Heart left ventricle (tissue), 16 donors: ENCODE measurements around the gene TNRC18. TPM values are rescaled to one million over a fixed set of nuclear protein-coding genes. Genes with fewer than 3 reads are reported as not detected.

Experiments used
- ATAC-seq, 4 donors: fragments of 200-7000 bp; cut with Tn5 transposase; one replicate each; pipeline ENCODE4 v1.9.1; 2020 to 2022; ENCODE audit warnings: moderate library complexity in 4 of 4, mild to moderate bottlenecking in 3 of 4, moderate number of reproducible peaks in 1 of 4
- DNase-seq, 5 donors: peaks; one replicate each; pipeline ENCODE4 v3.0.0-alpha.2; 2020
- H3K27ac ChIP-seq, 12 donors: fragments of 200-600 bp; sonication (generic) in 4 of 12; one replicate each; pipeline versions ENCODE4 v1.5.0 to v1.8.0; 2016 to 2022; ENCODE audit warnings: mild to moderate bottlenecking in 2 of 12
- H3K27me3 ChIP-seq, 9 donors: fragments of 200-600 bp; sonication (generic) in 2 of 9; one replicate each; pipeline versions ENCODE4 v1.5.1 to v1.8.0; 2016 to 2022; ENCODE audit warnings: mild to moderate bottlenecking in 3 of 9
- H3K36me3 ChIP-seq, 9 donors: fragments of 200-600 bp; sonication (generic) in 2 of 9; one replicate each; pipeline versions ENCODE4 v1.5.0 to v1.8.0; 2018 to 2022; ENCODE audit warnings: mild to moderate bottlenecking in 2 of 9
- H3K4me1 ChIP-seq, 12 donors: fragments of 200-600 bp; sonication (generic) in 4 of 12; one replicate each; pipeline versions ENCODE4 v1.5.0 to v1.8.0; 2016 to 2022; ENCODE audit warnings: mild to moderate bottlenecking in 3 of 12
- H3K4me3 ChIP-seq, 12 donors: fragments of 200-600 bp; sonication (generic) in 4 of 12; one replicate each; pipeline versions ENCODE4 v1.5.0 to v1.8.0; 2017 to 2022; ENCODE audit warnings: mild to moderate bottlenecking in 9 of 12, moderate library complexity in 4 of 12
- H3K9me3 ChIP-seq, 12 donors: fragments of 200-600 bp; sonication (generic) in 4 of 12; one replicate each; pipeline versions ENCODE4 v1.5.0 to v1.8.0; 2016 to 2022; ENCODE audit warnings: mild to moderate bottlenecking in 1 of 12
- POLR2A ChIP-seq, 2 donors: fragments of 450-650 bp; IDR thresholded peaks; one replicate each; pipeline ENCODE4 v1.6.1; 2017; ENCODE audit warnings: antibody characterized with exemption in 2 of 2, mild to moderate bottlenecking in 2 of 2, moderate library complexity in 2 of 2
- WGBS, 4 donors: extraction: QIAGEN DNeasy Blood & Tissue Kit in 2 of 4; methylation state at CpG; one replicate each; pipeline versions ENCODE4 v1.1.5 to v1.1.7; 2013 to 2018; 5-methylcytosine and 5-hydroxymethylcytosine counted together
- intact Hi-C, 10 donors: fragments of 100-400 bp; cut with DNase I; formaldehyde crosslinking; loops; one replicate each; pipeline versions ENCODE4 v1.11.1 to v1.14.2; 2022
- polyA plus RNA-seq, 2 donors: library from polyadenylated mRNA; stranded (reverse); fragments of 200-250 nt; gene quantifications; one replicate each; pipeline ENCODE4 v1.2.3, GENCODE V29; 2013
- total RNA-seq, 9 donors: library from RNA; depleted of rRNA in 2 of 9; stranded (reverse); fragments of >200 nt in 2 of 9; fragmentation: NEBNext Ultra II Directional in 3 of 9; extraction: Animal tissue kit (Norgen Biotek cat#: 25700) in 3 of 9; gene quantifications; one replicate each; pipeline versions ENCODE4 v1.1.0 to v1.2.4, GENCODE V29; 2016 to 2023
- TF ChIP-seq, protein P1 (sequence below), 12 donors: fragments of 200-600 bp; sonication (generic) in 4 of 12; IDR thresholded peaks; one replicate each; pipeline versions ENCODE4 v1.5.0 to v1.8.0; 2018 to 2022; ENCODE audit warnings: antibody characterized with exemption in 12 of 12, mild to moderate bottlenecking in 5 of 12
- donor health status: ischemic (EF 13 %, LVEDD 7.1; RV severe dilation, severe dysfunction).
- donor health status: healthy with polysubstance abuse.
- donor health status: DM: no; HTN: yes; CAD: no.
- donor health status: DM: no; HTN: no; CAD: no.
- donor health status: ischemic (EF 25% LVEDD 6.9; RV normal size, moderate dysfunction).
- donor health status: ischemic (EF 25% LVEDD 5.7; RV mildly dilated, moderate dysfunction).
- donor health status: healthy.
- donor health status: DM: yes; HTN: yes; CAD: no.
- donor health status: ischemic (EF 35%, LVEDD 5.7; RV mildly dilated, moderate dysfunction).
- donor health status: nonischemic (EF 11% LVEDD 7.7; RV severe dilation, severe dysfunction).
- donor health status: DM: yes; HTN: yes; CAD: no.
- donor health status: PGD.
- donor health status: ischemic (EF 29% LVEDD 5.4; RV normal size, mild dysfunction).
- donor health status: nonischemic (EF 23%, LVEDD 6.1; RV moderate dilation, normal function).

Gene TNRC18
- total and polyA plus RNA-seq, 11 donors = 23.4 to 66.6 (median 33.7) TPM

DNA sequence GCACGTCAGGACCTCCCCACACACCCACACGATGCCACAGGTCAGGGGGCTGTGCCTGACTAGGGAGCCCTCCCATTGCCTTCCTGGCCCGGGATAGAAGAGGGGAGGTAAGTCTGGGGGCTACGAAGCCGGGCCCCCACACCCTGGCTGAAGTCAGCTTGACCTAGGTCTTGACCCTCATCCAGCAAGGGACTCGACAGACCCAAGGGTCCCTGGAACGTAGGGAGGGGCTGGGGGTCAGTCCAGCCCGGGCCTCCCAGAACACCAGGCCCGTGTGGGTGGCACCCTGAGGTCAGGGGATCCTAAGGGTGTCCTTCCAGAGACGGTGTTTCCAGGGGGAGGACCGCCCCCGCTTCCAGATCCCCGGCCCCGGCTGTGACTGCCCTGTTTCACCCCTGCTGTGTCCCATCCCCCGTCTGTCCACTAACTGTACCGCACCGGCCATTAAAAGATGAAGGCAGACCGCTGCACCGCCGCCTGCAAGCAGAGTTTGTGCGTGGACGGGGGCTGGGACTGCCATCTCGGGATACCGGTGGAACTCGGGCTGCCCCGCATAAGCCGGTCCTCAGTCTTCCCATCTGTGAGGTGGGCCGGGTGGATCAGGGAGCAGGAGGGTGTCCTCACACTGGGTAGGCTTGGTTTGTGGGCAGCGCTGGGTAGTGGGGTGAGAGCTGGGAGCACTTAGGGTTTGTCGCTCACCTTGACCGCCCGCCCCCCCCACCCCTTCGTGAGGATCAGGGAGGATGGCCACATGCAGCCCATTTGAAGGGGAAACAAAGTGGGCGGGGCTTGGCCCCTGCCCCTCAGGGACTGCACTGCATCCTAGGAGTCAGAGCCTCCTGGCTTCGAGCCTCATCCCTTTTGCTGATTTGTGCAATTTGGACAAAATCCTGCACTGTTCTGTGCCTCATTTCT is 119.8 kb downstream of the TNRC18 start:
- TF ChIP-seq, protein P1, sequence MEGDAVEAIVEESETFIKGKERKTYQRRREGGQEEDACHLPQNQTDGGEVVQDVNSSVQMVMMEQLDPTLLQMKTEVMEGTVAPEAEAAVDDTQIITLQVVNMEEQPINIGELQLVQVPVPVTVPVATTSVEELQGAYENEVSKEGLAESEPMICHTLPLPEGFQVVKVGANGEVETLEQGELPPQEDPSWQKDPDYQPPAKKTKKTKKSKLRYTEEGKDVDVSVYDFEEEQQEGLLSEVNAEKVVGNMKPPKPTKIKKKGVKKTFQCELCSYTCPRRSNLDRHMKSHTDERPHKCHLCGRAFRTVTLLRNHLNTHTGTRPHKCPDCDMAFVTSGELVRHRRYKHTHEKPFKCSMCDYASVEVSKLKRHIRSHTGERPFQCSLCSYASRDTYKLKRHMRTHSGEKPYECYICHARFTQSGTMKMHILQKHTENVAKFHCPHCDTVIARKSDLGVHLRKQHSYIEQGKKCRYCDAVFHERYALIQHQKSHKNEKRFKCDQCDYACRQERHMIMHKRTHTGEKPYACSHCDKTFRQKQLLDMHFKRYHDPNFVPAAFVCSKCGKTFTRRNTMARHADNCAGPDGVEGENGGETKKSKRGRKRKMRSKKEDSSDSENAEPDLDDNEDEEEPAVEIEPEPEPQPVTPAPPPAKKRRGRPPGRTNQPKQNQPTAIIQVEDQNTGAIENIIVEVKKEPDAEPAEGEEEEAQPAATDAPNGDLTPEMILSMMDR (IDR thresholded peaks at IDR 0.05) = no peak
- TF ChIP-seq POLR2A (IDR thresholded peaks at IDR 0.05) = no peak
- H3K9me3 ChIP-seq = no peaks in the 10 kb centered on the region
- H3K36me3 ChIP-seq = peaks cover 0 to 24% (median 20%) of the 10 kb centered on the region in 9 donors
- ATAC-seq = no peak
- H3K27ac ChIP-seq = no peak overlapping the region
- no peaks in the 10 kb centered on the region for H3K4me1 ChIP-seq
- H3K27me3 ChIP-seq = no peaks in the 10 kb centered on the region
- WGBS, 4 donors = 69 to 81% (median 72%) methylated on average over 27 to 35 of the region's 35 CpGs
- intact Hi-C loops = no loop called here
- H3K4me3 ChIP-seq = no peak overlapping the region
- no peak for DNase-seq

DNA sequence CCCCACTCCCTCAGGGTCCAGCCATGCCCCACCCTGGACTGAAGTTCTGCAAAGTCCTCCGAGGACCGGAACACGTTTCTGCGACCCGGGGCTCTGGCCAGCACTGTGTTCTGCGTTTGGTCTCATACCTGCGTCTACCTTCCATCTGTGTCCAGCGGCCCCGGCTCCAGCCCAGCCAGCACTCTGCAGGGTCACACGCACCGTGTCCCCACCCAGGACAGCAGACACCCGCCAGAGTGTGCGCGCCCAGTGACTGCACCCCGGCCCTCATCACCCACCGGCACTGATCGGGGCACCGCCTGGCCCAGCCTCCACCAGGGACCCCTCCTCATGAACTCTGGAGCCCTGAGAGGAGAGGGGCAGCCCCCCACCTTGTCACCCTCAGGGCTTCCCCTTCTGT is 120.6 kb downstream of the TNRC18 start:
- intact Hi-C loops = no loop called here
- Histone ChIP-seq H3K36me3 (peaks cover 0 to 17% (median 12%) of the 10 kb centered on the region in 9 donors), H3K4me1 (no peaks in the 10 kb centered on the region), H3K27ac (no peak overlapping the region), H3K27me3 (peaks cover 0 to 5% (median 0%) of the 10 kb centered on the region in 9 donors), H3K9me3 (no peaks in the 10 kb centered on the region), H3K4me3 (no peak overlapping the region)
- DNase-seq (no peak), ATAC-seq (peak in 1 of 4 donors; percentile 16)
- WGBS, 4 donors = 82 to 88% (median 86%) methylated on average over 16 to 18 of the region's 18 CpGs
- no peak for TF ChIP-seq POLR2A (IDR thresholded peaks at IDR 0.05)
- TF ChIP-seq, protein P1 (IDR thresholded peaks at IDR 0.05) = no peak

DNA sequence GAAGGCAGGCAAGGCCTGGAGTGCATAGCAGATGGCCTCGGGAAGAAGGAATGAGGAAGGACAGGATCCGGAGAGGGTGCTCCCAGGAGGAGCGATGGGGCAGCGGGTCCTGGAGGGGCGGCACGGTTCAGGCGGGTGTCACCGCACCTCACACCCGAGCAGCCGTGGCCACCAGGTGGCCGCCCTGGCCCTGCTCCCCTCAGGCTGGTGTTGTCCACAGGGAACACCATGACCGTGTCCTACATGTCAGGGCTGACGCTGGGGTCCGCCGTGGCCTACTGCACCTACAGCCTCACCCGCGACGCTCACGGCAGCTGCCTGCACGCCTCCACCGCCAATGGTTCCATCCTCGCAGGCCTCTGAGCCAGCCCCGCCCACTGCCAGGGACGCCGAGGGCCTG is 121.1 kb downstream of the TNRC18 start:
- Histone ChIP-seq H3K36me3 (peaks cover 0 to 12% (median 7%) of the 10 kb centered on the region in 9 donors), H3K4me3 (no peak overlapping the region), H3K4me1 (no peaks in the 10 kb centered on the region), H3K27ac (no peak overlapping the region), H3K9me3 (no peaks in the 10 kb centered on the region), H3K27me3 (peaks cover 0 to 10% (median 0%) of the 10 kb centered on the region in 9 donors)
- ATAC-seq (peak in 1 of 4 donors; percentile 8), DNase-seq (no peak)
- intact Hi-C loops = no loop called here
- 57 to 77% (median 73%) methylated on average over 11 to 25 of the region's 25 CpGs for WGBS, 4 donors
- TF ChIP-seq POLR2A (IDR thresholded peaks at IDR 0.05) = no peak
- TF ChIP-seq, protein P1 (IDR thresholded peaks at IDR 0.05) = no peak

DNA sequence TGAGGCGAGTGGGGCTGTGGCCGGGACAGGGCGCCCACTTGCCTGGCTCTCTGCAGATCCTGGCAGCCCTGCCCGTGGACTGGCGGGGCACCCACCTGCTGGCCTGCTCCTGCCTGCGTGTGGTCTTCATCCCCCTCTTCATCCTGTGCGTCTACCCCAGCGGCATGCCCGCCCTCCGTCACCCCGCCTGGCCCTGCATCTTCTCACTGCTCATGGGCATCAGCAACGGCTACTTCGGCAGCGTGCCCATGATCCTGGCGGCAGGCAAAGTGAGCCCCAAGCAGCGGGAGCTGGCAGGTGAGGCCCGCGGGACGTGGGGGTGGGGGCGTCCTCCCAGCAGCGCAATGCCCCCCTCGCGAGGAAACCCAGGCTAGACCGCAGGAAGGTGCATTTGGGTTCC is 123.3 kb downstream of the TNRC18 start:
- H3K4me3 ChIP-seq = no peak overlapping the region
- TF ChIP-seq, protein P1 (IDR thresholded peaks at IDR 0.05) = no peak
- no peak for TF ChIP-seq POLR2A (IDR thresholded peaks at IDR 0.05)

More for the DNA sequence above, 123.3 kb downstream of the TNRC18 start:
- H3K27me3 ChIP-seq = peaks cover 0 to 26% (median 4%) of the 10 kb centered on the region in 9 donors
- WGBS, 4 donors = 91 to 96% (median 93%) methylated on average over 9 to 24 of the region's 24 CpGs
- H3K9me3 ChIP-seq = no peaks in the 10 kb centered on the region
- intact Hi-C loops = no loop called here
- ATAC-seq (no peak), DNase-seq (no peak)
- H3K4me1 ChIP-seq = peaks cover 0 to 6% (median 0%) of the 10 kb centered on the region in 12 donors
- H3K36me3 ChIP-seq = no peaks in the 10 kb centered on the region
- no peak overlapping the region for H3K27ac ChIP-seq
